NCI-H1048 (cell line): ENCODE data around the gene FEZF2.

Source experiments
- DNase-seq: peaks from one replicate; lab custom pipeline; 2025; lab: John Stamatoyannopoulos, UW

FEZF2 gene

DNA sequence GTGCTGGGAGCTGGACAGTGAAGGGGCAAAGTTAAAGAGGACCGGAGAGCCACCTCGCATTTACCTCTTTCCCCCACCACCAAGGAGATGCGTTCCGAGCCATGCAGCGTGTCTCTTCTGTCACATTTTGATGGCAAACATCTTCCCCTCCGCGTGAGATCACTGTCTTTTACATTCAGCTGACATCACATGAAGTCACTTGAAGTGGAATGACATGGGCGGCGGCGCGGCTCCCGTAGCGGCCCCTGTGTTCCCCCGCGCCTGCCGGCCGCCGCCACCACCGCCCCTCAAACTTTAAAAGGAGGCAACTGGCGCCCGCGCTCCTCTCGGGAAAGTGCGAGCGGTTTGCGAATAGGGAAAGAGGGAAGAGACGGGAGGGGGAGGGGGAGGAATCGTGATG is at the start of gene FEZF2:
TSS of gene FEZF2 (minus strand) at position 336 of the 400 bp plus-strand sequence. CDS start 682 bp downstream, outside the sequence.
- no peak for DNase-seq

DNA sequence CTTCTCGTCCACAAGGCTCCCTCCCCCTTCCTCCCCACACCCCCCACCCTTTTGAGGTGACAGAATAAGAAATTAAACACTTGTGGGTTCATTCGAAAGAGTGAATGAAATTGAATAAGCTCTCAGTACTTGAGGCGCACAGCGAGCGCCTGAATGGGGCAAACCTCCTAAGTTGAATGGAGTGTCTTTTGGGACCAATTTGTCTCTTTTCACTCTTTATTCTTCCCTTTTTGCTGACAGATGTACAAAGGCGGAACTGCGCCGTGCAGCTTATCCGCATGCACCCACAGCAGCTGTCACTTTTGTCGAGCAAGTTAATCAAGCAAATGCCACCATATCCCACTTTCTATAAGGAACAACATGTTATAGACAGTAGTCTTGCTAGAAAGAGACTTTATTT is 47.9 kb upstream of the FEZF2 start:
- no peak for DNase-seq

DNA sequence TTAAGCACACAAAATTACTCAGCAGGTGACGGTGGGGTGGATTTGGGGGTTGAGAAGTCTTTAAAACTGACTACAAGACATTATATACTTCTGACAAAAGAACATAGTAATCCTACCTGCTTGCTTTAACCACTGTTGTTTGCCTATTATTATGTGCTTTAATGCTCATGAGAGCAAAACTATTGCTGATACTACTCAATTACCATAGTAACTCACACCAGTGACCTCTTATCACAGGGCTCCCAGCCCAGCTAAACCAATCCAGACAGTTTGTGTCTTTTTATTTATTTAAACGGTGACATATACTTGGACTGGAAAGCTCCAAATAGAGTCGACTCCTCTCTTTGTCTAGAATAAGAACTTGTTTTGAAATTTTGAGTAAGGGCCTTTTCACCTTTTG is 42.8 kb upstream of the FEZF2 start:
- no peak for DNase-seq

DNA sequence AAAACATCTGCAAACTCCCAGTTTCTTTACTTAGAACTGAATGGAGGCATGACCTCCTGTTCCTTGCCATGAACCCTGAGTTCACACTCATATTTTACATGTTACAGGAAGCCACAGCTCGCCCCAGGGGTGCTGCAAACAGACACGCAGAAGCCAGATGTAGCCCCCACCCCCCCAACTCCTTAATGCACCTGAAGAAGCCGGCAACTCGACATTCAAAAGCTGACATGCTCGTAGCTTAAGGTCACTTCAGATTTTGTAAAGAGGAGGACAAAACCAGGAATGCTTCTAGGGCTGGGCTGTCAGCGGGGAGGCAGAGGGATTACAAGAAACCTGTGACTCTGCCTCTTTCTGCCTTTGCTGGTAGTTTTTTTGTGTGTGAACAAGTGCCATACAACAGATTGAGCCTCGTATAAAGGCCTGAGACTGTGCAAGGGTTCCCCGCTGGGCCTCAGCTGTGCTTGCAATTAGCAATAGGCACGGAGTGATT is 42.0 kb upstream of the FEZF2 start:
- no peak for DNase-seq

DNA sequence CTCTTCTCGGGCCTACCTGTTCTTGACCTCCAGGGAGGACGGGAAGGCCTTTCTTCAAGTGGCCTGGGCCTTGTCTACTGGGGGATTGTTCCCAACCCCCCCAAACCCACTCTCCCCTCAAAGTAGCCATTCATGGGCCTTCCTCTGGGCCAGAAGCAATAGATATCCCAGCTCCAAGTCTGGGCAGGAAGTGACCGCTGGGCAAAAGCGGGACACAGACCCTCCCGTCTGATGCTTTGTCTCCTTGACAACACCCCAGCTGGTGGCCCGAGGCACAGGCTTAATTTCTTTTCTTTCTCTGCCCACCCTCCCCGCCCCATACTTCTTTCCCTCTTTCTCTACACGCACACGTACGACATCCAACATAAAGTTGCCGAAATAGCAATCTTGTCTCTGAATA is 41.4 kb upstream of the FEZF2 start:
- no peak for DNase-seq

- DNase-seq, result no peak
Measured at GRCh38 chr3:62413687-62414086, 40.3 kb upstream of the FEZF2 start.

- no peak for DNase-seq
Measured at GRCh38 chr3:62406945-62407344, 33.6 kb upstream of the FEZF2 start.

DNA sequence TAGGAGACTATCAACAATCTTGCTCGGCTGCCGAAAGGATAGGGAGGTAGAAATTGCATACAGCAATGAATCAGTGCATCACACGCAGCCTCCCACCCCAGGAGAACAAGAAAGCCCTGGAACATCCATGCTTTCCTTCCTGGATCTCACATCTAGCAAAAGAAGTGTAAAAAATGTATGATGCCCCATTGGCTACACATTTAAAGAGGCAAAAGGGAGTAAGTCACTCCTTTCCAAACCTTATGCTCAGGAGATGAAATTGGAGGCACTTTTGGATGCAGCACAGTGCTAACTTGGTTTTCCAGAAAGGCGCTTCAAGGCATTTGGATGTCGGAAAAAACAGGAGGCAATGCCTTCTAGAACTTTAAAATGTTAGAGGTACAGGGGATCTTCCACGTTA is 32.2 kb upstream of the FEZF2 start:
- no peak for DNase-seq

- no peak for DNase-seq
Measured at GRCh38 chr3:62405135-62405534, 31.8 kb upstream of the FEZF2 start.

DNA sequence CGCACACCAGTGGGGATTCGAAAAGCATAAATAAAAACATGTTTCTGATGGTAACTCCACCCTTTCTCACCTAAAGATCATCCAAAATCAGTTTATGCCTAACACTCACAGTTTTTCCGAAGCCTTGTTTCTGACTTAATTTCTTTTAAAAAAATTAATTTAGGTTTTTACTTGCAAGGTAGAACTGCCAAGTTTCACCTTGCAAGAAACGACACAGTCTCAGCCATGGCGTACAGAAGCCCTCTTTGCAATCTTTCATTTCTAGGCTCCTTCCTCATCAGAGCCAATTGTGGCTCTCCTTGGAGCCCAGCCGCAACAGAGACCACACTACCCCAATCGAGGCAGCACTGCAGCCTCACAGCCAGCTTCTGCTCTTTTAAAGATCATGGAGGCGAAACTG is 31.0 kb upstream of the FEZF2 start:
- no peak for DNase-seq

DNA sequence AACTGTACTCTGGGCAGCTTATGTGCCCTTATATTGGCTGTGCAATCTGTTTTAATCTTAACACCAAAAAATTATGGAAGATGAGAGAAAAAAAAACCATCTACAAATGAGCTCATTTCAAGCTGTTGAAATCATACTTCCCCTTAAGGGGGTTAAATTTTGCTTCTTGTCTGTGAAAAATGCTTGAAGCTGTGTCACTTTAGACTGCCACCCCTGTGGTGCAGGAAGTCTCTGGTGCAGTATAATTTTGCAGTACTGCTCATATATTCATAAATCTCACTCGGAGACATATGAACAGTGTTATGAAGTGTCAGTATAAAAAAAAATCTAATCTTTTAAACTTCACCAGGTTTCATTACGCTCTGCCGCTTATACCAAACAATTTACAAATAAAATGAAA is 30.4 kb upstream of the FEZF2 start:
- DNase-seq, result no peak

DNA sequence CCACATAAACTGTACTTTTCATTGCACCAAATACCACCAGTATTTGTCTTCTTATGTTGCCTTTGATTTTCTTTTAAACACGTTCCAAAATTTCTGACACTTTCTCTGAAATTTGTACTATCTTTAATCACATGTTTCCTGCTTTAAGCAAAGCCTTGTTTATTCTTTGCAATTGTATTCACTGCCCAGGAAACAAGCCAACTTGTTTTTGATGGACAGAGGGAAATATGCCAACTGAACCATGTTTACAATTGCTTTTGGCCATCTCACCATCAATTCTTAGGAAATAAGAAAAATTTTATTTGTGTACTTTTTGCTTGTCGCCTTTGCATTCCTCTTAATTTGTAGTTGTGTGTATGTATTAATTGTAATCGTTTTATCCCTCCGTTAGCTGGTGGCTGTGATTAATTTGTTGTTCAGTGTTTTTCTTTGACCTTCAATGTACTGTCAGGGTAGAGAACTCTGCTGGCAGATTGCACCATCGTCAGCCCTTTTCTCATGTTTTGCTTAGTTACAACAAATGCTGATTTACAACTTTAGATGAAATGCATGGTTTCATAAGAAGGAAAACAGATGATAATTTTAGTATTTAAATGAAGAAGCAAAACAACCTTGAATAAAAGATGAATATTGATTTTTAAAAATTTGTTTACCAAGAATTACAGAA is 19.4 kb upstream of the FEZF2 start:
- no peak for DNase-seq

DNA sequence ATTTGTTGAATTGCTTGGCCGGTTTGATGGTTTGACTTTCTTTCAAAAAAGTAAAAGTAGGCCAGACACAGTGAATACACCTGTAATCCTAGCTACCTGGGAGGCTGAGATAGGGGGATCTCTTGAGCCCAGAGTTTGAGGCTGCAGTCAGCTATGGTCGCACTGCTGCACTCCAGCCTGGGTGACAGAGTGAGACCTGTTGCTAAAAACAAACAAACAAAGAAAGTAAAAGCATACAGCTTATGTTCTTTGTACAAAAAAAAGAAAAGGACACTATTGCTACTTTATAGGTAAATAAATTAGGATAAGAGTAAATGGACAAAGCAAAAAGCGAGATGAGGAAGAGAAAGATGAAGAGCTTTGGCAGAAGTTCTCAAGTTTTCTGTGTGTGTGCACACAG is 13.9 kb upstream of the FEZF2 start:
- DNase-seq, result no peak

DNA sequence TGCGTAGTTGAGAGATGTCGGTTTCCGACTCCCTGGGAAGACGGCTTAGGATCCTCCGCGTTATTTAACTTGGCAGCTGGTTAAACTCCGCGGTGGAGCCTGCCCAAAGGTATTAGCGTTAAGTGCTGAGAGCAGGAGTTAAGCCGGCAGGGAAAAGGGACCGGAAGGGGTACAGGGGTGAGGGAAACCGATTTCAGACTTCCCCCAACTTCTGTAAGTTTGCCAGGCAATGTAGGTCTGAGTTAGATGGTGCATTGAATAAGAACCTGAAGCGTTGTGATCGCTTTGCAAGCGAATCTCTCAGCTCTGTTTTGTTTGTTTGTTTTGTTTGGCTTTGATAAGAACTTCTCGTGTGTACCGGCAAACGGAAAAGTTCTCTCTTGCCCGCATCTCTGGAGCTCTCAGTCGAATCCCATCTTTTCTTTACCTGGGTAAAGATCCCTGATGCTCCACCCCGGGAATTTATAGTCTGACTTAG is 6.0 kb upstream of the FEZF2 start:
- DNase-seq, result no peak

- no peak for DNase-seq
Measured at GRCh38 chr3:62378921-62379320, 5.6 kb upstream of the FEZF2 start.

DNA sequence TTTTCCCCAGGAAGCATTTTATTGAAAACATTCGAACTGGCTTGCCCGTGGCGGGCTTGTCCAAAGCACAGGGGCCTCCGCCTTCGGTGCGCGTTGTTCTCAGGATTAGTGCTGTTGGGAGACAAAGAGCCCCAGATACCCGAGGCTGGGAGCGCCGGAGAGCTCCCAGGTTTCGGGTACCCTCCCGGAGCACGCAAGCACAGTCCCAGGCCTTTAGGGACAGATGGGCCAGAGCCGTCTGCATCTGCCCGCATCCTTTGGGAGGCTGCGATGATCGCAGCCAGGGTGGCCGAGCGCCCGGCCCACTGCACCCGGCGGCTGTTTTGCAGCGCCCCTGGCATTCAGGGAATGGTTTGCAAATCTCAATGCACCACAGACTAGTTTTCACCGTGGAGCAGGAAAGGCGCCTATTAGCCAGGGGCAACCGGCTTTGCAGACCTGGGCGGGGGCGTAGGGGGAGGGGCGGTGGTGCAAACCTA is 5.0 kb upstream of the FEZF2 start:
- no peak for DNase-seq

DNA sequence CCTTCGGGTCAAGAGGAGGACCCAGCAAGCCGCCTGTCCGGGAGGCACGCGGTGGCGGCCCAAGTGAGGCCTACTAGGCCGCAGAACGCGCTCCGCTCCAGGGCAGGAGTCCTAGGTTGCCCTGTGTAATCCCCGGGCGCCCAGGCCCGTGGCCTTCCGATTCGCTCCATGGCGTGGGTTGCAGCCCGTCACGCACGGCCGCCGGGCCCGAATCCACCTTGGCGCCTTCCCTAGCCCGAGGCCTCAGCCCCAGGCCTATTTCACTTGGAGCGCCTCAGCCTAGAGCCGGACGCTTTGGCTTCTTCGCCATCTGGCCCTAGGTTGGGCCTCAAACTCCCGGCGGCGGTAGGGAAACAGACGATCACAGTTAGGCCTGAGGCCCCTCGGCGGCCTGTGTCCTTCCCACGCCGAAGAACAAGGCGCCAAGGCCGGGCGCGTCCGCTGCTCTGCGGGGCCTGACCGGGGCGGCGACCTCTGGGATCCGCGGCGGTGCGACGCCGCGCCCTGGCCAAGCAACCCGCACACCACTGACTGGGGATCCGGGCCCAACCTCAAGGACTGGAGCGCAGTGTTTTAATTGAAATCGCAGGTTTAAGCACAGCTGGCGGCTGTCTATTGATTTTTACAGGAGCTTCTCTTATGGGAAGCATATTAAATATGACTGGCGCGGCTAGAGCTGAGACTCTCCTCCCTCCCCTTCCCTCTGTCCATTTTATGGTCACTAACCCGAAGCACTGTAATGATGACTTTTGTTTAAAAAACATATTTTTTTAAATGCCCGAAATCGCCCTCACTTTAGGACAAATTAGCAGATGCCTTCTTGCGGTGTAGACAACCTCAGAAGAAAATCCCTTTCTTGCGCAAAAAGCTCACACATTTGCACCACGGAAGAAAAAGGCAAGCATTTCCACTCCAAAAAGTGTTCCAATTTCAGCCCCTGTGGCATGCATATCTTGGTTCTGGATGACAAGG is 3.8 kb upstream of the FEZF2 start:
- no peak for DNase-seq

- DNase-seq, result no peak
Measured at GRCh38 chr3:62376454-62376720, 3.0 kb upstream of the FEZF2 start.

- DNase-seq, result no peak
Measured at GRCh38 chr3:62375655-62376453, 2.5 kb upstream of the FEZF2 start.

DNA sequence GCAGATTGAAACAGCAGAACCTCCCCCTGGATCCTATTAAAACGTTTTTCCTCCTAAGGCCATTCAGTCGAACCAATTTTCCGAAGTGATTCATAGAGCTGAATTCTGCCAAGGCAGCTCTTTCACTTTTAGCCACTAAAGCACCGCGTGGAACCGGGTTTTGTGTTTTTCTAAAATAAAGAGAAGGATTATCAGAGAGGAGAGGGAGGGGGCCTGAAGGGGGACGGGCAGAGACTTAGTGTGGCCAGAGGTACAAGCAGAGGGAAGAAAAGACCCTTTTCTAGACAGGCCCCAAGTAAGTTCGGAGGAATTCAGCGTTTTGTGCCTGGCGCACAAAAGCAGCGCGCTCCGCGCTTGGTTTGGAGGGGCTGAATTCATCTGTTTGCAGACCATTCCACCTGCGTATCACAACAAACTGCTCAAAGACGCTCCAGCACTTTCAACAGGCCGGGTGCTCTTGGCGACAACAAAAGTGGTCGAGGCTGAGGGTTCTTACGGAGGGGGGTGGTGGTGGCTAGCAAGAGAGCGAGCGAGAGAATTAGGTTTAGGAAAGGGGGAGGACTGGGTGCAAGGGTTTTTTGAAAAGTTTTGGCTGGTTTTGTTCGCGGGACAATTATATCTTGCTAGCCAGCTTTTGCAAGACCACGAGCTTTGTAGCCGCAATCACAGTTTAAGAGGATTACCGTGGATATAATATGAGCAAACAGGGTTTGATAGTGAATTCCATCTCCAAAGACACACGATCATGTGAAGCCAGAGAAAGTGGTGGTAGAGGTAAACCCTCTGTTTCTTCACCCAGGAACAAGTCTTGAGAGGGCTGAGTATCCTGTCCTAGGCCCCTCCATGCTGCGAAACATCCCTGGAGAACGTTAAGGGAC is 1.2 kb upstream of the FEZF2 start:
- DNase-seq, result no peak

DNA sequence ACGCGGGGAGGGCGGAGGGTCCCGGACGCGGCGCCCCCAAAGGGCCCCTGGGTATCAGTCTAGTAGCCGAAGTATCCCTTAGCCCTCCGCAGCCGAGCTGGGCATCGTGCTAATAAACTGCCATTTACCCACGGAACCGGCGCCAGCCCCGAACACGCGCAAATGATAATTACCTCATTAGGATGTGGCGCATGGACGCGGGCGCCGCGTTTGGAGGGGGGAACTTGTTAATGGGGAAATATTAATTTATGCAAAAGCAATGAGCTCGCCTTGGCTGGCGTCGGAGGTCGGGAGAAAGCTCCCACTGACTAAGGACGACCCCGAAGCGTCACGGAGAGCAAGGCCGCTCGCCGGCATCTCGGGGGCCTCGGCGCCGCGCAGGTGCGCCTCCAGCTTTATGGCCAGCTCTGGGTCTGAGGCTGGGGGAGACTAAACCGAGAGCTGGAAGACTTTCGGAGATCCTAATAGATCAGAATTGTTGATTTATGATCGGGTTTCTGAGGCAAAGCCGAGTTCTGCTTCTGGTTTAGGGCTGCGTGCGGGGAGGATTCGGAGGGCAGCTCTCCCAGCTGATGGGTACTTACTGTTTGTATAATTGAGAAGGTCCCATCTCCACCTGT is 474 bp upstream of the FEZF2 start:
- no peak for DNase-seq
